Thoracic aorta (tissue), 2 donors: ENCODE results near the gene PPP2R1B. TPM values are rescaled to one million over a fixed set of nuclear protein-coding genes. Genes with fewer than 3 reads are reported as not detected.

Experiments used
- ATAC-seq: fragments of 150-250 bp; one replicate; pipeline ENCODE4 v1.8.0; 2017; ENCODE audit warnings: low read depth; ENCODE audit not compliant: insufficient number of reproducible peaks, low FRiP score
- DNase-seq: peaks from one replicate; pipeline ENCODE4 v3.0.0-alpha.2; 2020; ENCODE audit warnings: low spot score
- H3K27ac ChIP-seq, 2 donors: fragments of 200-600 bp; sonication (generic); 1 replicate in 1 of 2; 2 replicates in 1 of 2; pipeline ENCODE4 v1.5.1; 2016; ENCODE audit warnings: mild to moderate bottlenecking in 2 of 2, moderate library complexity in 2 of 2
- H3K27me3 ChIP-seq: fragments of 200-600 bp; sonication (generic); replicated peaks from 2 replicates; pipeline ENCODE4 v1.6.0; 2016; ENCODE audit warnings: mild to moderate bottlenecking; ENCODE audit not compliant: insufficient read depth
- H3K36me3 ChIP-seq: fragments of 200-600 bp; sonication (generic); one replicate; pipeline ENCODE4 v1.5.1; 2016
- H3K4me1 ChIP-seq, 2 donors: fragments of 200-600 bp; sonication (generic); 1 replicate in 1 of 2; 2 replicates in 1 of 2; pipeline versions ENCODE4 v1.5.1 to v1.6.0; 2016; ENCODE audit warnings: low read depth in 2 of 2, mild to moderate bottlenecking in 1 of 2; ENCODE audit not compliant: control insufficient read depth in 1 of 2
- H3K4me3 ChIP-seq: fragments of 200-600 bp; sonication (generic); 2 replicates; pipeline ENCODE4 v1.5.1; 2016; ENCODE audit warnings: mild to moderate bottlenecking
- H3K9me3 ChIP-seq: fragments of 200-600 bp; sonication (generic); 2 replicates; pipeline ENCODE4 v1.5.1; 2016
- total RNA-seq, 2 donors: library from RNA; depleted of rRNA; stranded (reverse); fragments of >200 nt; gene quantifications; one replicate each; pipeline versions ENCODE4 v1.1.0 to v1.2.3, GENCODE V29; 2016
- TF ChIP-seq, protein P1 (sequence below): fragments of 200-600 bp; sonication (generic); IDR thresholded peaks from one replicate; pipeline ENCODE4 v1.5.1; 2019; ENCODE audit warnings: antibody characterized with exemption

Gene PPP2R1B
- total RNA-seq, 2 donors from 2014 or later: 22.5 to 34.5 TPM

DNA sequence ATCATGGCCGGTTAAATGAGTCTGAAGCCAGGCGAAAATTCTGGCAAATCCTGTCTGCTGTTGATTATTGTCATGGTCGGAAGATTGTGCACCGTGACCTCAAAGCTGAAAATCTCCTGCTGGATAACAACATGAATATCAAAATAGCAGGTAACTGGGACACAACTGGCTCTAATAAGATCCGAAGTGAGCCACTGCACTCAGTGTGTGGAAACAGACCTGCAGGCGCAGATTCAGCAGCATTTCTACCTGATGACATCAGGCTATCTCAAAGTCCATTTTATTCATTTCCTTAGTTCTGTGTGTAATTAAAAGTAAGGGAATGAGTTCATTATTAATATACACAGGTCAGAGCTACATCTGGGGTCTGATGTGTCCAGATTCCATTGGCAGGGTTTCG, 78.2 kb downstream of the PPP2R1B start:
- DNase-seq (no peak), ATAC-seq (no peak)
- peaks cover 8% of the 10 kb centered on the region for H3K36me3 ChIP-seq
- TF ChIP-seq, protein P1, sequence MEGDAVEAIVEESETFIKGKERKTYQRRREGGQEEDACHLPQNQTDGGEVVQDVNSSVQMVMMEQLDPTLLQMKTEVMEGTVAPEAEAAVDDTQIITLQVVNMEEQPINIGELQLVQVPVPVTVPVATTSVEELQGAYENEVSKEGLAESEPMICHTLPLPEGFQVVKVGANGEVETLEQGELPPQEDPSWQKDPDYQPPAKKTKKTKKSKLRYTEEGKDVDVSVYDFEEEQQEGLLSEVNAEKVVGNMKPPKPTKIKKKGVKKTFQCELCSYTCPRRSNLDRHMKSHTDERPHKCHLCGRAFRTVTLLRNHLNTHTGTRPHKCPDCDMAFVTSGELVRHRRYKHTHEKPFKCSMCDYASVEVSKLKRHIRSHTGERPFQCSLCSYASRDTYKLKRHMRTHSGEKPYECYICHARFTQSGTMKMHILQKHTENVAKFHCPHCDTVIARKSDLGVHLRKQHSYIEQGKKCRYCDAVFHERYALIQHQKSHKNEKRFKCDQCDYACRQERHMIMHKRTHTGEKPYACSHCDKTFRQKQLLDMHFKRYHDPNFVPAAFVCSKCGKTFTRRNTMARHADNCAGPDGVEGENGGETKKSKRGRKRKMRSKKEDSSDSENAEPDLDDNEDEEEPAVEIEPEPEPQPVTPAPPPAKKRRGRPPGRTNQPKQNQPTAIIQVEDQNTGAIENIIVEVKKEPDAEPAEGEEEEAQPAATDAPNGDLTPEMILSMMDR: no peak
- no peaks in the 10 kb centered on the region for H3K27me3 ChIP-seq
- H3K4me1 ChIP-seq: no peaks in the 10 kb centered on the region
- no peak overlapping the region for H3K4me3 ChIP-seq
- H3K9me3 ChIP-seq: no peaks in the 10 kb centered on the region
- no peak overlapping the region for H3K27ac ChIP-seq

DNA sequence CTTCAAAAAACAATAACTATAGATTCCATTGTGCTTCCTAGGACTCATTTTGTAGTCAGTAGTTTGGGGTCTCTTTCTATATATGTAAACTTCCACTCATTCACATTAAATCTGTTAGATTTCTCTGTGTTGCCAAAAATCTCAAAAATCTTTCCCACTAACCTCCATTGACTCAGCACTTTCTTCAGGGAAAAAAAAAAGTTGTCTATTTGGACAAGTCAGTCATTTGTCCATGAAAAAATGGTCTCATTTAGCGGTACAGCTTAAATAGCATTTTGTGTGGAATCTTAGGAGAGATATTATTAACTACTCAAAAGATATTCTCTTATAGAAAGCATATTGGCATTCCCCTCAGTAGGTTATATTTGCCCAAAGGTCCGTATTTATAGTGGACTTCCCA, 81.9 kb downstream of the PPP2R1B start:
- no peak for DNase-seq
- H3K27ac ChIP-seq: no peak overlapping the region
- no peak for ATAC-seq

DNA sequence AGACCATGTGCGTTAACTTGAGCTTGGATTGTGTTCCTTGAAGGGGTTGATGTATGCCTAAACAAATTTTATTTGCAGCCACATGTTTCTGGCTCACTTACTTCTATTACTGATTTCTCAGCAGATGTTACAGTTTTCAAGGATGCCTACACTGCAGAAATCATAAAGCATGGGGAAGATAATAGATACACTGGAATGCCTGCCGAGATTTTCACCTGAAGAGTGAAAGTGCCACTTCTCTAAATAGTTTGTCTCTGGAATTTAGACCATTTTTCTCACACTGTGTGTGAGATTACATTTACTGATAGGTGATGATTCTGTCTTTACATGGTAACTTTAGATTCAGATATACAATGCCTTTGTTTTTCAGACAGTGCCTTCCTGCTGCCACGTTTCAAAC, 82.4 kb downstream of the PPP2R1B start:
- H3K9me3 ChIP-seq: no peaks in the 10 kb centered on the region
- no peaks in the 10 kb centered on the region for H3K27me3 ChIP-seq
- no peaks in the 10 kb centered on the region for H3K4me1 ChIP-seq
- H3K4me3 ChIP-seq: no peak overlapping the region
- ATAC-seq (no peak), DNase-seq (no peak)
- TF ChIP-seq, protein P1: no peak
- no peak overlapping the region for H3K27ac ChIP-seq
- peaks cover 8% of the 10 kb centered on the region for H3K36me3 ChIP-seq

More for the DNA sequence above, 81.9 kb downstream of the PPP2R1B start:
- no peaks in the 10 kb centered on the region for H3K9me3 ChIP-seq
- TF ChIP-seq, protein P1: no peak
- H3K4me1 ChIP-seq: no peaks in the 10 kb centered on the region
- H3K27me3 ChIP-seq: no peaks in the 10 kb centered on the region
- peaks cover 8% of the 10 kb centered on the region for H3K36me3 ChIP-seq
- H3K4me3 ChIP-seq: no peak overlapping the region

DNA sequence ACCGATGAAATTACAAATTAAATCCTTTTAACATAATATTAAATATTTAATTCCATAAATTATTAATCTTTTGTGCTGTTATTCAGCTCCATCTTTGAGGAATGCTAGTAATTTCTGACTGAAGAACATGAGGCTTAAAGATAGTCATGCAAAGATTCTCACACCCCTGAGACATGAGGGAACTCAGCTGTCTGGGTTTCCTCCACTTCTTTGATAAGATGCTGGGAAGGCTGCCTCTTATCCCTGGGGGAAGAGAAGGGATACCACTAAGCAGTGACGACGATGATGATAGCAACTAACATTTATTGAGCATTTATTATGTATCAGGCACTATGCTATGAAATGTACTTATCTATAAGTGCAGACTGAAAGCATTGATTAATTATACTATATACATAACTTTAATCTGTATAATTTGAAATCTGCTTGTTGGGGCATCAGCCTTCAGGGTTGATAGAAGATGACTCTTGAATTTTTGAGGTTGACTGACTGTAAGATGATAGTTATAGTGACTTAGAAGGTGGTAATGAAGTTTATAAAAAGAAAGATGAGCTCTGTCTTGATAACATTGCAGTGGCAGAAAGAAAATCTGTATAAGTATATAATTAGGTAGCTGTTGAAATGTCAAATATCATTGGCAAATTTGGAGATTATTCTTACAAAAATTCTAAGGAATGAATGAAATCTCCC, 85.6 kb downstream of the PPP2R1B start:
- DNase-seq: no peak
- TF ChIP-seq, protein P1: no peak
- Histone ChIP-seq H3K4me3 (no peak overlapping the region), H3K27me3 (no peaks in the 10 kb centered on the region), H3K4me1 (peaks cover 11 to 15% of the 10 kb centered on the region in 2 donors), H3K27ac (no peak overlapping the region), H3K36me3 (no peaks in the 10 kb centered on the region), H3K9me3 (no peaks in the 10 kb centered on the region)
- no peak for ATAC-seq

Other genes starting within 250 kb of the PPP2R1B start
- 10 to 100 TPM; 25.6 to 36.6 TPM for gene LAYN, start 225.7 kb downstream of the PPP2R1B start, total RNA-seq
- gene SIK2, start 163.9 kb downstream of the PPP2R1B start, total RNA-seq: 10 to 100 TPM in 1 of 2 donors, 1 to 10 TPM in 1; 9.9 to 15.0 TPM
- gene ALG9, start 105.2 kb upstream of the PPP2R1B start, total RNA-seq: 10 to 100 TPM; 21.2 to 33.4 TPM
- gene FDXACB1, start 112.8 kb upstream of the PPP2R1B start, total RNA-seq: 1 to 10 TPM in 1 of 2 donors, under 1 TPM in 1; 0.71 to 1.8 TPM
- gene CFAP68, start 113.2 kb upstream of the PPP2R1B start, total RNA-seq: 1 to 10 TPM; 1.9 to 9.7 TPM
- gene CRYAB, start 145.4 kb upstream of the PPP2R1B start, total RNA-seq: 100 to 1,000 TPM; 325 to 387 TPM
- 1 to 10 TPM; 2.2 to 3.1 TPM for gene HSPB2, start 146.3 kb upstream of the PPP2R1B start, total RNA-seq
- gene C11orf52, start 152.5 kb upstream of the PPP2R1B start, total RNA-seq: 1 to 10 TPM in 1 of 2 donors, under 1 TPM in 1; 0.99 to 4.7 TPM
- gene DIXDC1, start 171.0 kb upstream of the PPP2R1B start, total RNA-seq: 10 to 100 TPM; 92.7 to 94.2 TPM